ENCODE measurements around the gene SDHAF2.

Gene SDHAF2

DNA sequence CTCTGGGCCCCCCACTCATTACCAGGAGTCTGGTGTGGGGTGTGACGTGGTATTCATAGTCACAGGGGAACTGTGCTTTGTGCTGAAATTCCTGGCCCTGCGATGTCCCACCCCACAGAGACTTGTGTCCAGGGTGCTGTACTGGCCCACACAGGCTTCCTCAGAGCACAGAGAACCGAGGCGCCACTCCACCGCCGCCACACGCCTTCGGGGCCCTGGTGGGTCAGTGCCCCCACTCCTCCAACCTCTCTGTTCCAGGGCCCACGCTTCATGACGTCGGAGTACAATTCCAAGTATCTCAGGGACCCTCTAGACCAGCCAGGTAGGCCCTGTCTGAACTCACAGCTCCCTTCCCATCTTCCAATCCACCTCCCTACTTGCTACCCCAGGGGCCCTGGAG, 55.2 kb downstream of the SDHAF2 start:
- no peaks in the 10 kb centered on the region for H3F3A ChIP-seq (ENCODE audit: insufficient read depth, low read length)
- H3K27ac ChIP-seq (ENCODE audit: low read length), result no peak overlapping the region
- H2AFZ ChIP-seq (ENCODE audit: low read length), result no peak overlapping the region
- H3K9me2 ChIP-seq (replicated peaks; ENCODE audit: insufficient read depth, low read length), result no peaks in the 10 kb centered on the region
- no peaks in the 10 kb centered on the region for H3K79me2 ChIP-seq (ENCODE audit: low read length)
- no peak overlapping the region for H3K4me3 ChIP-seq (ENCODE audit: low read length)
- no peak for TF ChIP-seq EZH2phosphoT487 (IDR thresholded peaks at IDR 0.05; ENCODE audit: low read length)
- no peak for TF ChIP-seq EZH2 (optimal IDR thresholded peaks at IDR 0.05; ENCODE audit: low read depth, low read length)
- TF ChIP-seq CTCF (IDR thresholded peaks at IDR 0.05; ENCODE audit: low read length), result no peak
- no peaks in the 10 kb centered on the region for H3K9me3 ChIP-seq (replicated peaks; ENCODE audit: insufficient read depth, low read length)
- H3K36me3 ChIP-seq (replicated peaks; ENCODE audit: insufficient read depth, low read length), result no peaks in the 10 kb centered on the region
- no peaks in the 10 kb centered on the region for H3K4me1 ChIP-seq (ENCODE audit: low read length)
- no peak for DNase-seq
- no peak overlapping the region for H3K9ac ChIP-seq (ENCODE audit: low read length)
- no peak overlapping the region for H3K4me2 ChIP-seq (ENCODE audit: low read depth, low read length)
- H4K20me1 ChIP-seq (ENCODE audit: insufficient read depth, low read length), result no peaks in the 10 kb centered on the region
- peaks cover 79% of the 10 kb centered on the region for H3K27me3 ChIP-seq (replicated peaks; ENCODE audit: insufficient read depth, low read length)

- Histone ChIP-seq H3F3A (ENCODE audit: insufficient read depth, low read length) (no peaks in the 10 kb centered on the region), H3K4me3 (ENCODE audit: low read length) (no peak overlapping the region), H3K4me1 (ENCODE audit: low read length) (no peaks in the 10 kb centered on the region), H3K79me2 (ENCODE audit: low read length) (no peaks in the 10 kb centered on the region), H3K9ac (ENCODE audit: low read length) (no peak overlapping the region), H3K9me2 (replicated peaks; ENCODE audit: insufficient read depth, low read length) (no peaks in the 10 kb centered on the region), H4K20me1 (ENCODE audit: insufficient read depth, low read length) (no peaks in the 10 kb centered on the region), H3K9me3 (replicated peaks; ENCODE audit: insufficient read depth, low read length) (no peaks in the 10 kb centered on the region), H3K27me3 (replicated peaks; ENCODE audit: insufficient read depth, low read length) (peaks cover 81% of the 10 kb centered on the region), H2AFZ (ENCODE audit: low read length) (no peak overlapping the region), H3K4me2 (ENCODE audit: low read depth, low read length) (no peak overlapping the region), H3K27ac (ENCODE audit: low read length) (no peak overlapping the region), H3K36me3 (replicated peaks; ENCODE audit: insufficient read depth, low read length) (no peaks in the 10 kb centered on the region)
- no peak for DNase-seq
- no peak for TF ChIP-seq CTCF (IDR thresholded peaks at IDR 0.05; ENCODE audit: low read length)
- no peak for TF ChIP-seq EZH2 (optimal IDR thresholded peaks at IDR 0.05; ENCODE audit: low read depth, low read length)
- no peak for TF ChIP-seq EZH2phosphoT487 (IDR thresholded peaks at IDR 0.05; ENCODE audit: low read length)
These were observed 56.2 kb downstream of the SDHAF2 start for GRCh38 chr11:61486011-61486620.

DNA sequence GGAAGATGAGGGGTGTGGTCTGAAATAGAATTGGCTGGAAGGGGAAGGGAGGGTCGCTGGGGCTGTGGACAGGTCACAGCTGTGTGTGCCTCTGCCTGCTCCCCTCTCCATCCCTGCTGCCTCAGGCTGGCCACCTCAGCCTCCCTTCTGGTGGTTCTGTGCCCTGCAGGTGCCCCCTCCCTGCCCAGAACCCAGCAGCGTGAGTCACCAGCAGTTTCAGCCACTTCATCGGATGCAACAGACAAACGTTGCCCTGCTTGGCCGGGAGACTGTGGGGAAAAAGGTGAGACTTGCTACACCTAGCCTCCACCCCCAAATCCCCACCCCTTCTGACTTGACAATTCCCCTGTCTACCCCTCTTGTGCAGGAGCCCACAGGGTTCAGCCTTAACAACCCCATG, 56.9 kb downstream of the SDHAF2 start:
- Histone ChIP-seq H3K27ac (ENCODE audit: low read length) (no peak overlapping the region), H2AFZ (ENCODE audit: low read length) (no peak overlapping the region), H3K9me2 (replicated peaks; ENCODE audit: insufficient read depth, low read length) (no peaks in the 10 kb centered on the region), H3K9me3 (replicated peaks; ENCODE audit: insufficient read depth, low read length) (no peaks in the 10 kb centered on the region), H3F3A (ENCODE audit: insufficient read depth, low read length) (no peaks in the 10 kb centered on the region), H3K4me1 (ENCODE audit: low read length) (no peaks in the 10 kb centered on the region), H3K9ac (ENCODE audit: low read length) (no peak overlapping the region), H3K4me2 (ENCODE audit: low read depth, low read length) (no peak overlapping the region), H3K27me3 (replicated peaks; ENCODE audit: insufficient read depth, low read length) (peaks cover 78% of the 10 kb centered on the region), H3K79me2 (ENCODE audit: low read length) (no peaks in the 10 kb centered on the region), H3K4me3 (ENCODE audit: low read length) (no peak overlapping the region), H4K20me1 (ENCODE audit: insufficient read depth, low read length) (no peaks in the 10 kb centered on the region), H3K36me3 (replicated peaks; ENCODE audit: insufficient read depth, low read length) (no peaks in the 10 kb centered on the region)
- DNase-seq, result no peak
- TF ChIP-seq EZH2phosphoT487 (IDR thresholded peaks at IDR 0.05; ENCODE audit: low read length) (no peak), EZH2 (optimal IDR thresholded peaks at IDR 0.05; ENCODE audit: low read depth, low read length) (no peak), CTCF (IDR thresholded peaks at IDR 0.05; ENCODE audit: low read length) (no peak)
